Trophoblast cell (in vitro differentiated cells and primary cell): ENCODE results near the gene RPUSD2.
A peak's percentile ranks its signal among the peaks of the same experiment; 100 is the strongest.

ENCODE experiments used
- DNase-seq, 2 donors: peaks; one replicate each; pipeline ENCODE4 v3.0.0-alpha.2; 2016
- H2AFZ ChIP-seq: 2 replicates; pipeline ENCODE4 v1.6.1; 2013; ENCODE audit warnings: low read length, moderate library complexity, mild to moderate bottlenecking; ENCODE audit not compliant: insufficient read depth, poor library complexity
- H2AK5ac ChIP-seq: 2 replicates; pipeline ENCODE4 v1.6.1; 2013; ENCODE audit warnings: mild to moderate bottlenecking, low read length
- H2BK120ac ChIP-seq: 2 replicates; pipeline ENCODE4 v1.6.1; 2013; ENCODE audit warnings: low read length, mild to moderate bottlenecking, moderate library complexity; ENCODE audit not compliant: insufficient read depth, poor library complexity
- H2BK12ac ChIP-seq: 2 replicates; pipeline ENCODE4 v1.6.1; 2013; ENCODE audit warnings: mild to moderate bottlenecking, low read length, moderate library complexity
- H2BK5ac ChIP-seq: 2 replicates; pipeline ENCODE4 v1.6.1; 2013; ENCODE audit warnings: low read length, low read depth, moderate library complexity, mild to moderate bottlenecking; ENCODE audit not compliant: poor library complexity
- H3K14ac ChIP-seq: 2 replicates; pipeline ENCODE4 v1.6.1; 2013; ENCODE audit warnings: mild to moderate bottlenecking, low read length
- H3K18ac ChIP-seq: 2 replicates; pipeline ENCODE4 v1.6.1; 2013; ENCODE audit warnings: mild to moderate bottlenecking, low read length
- H3K23ac ChIP-seq: 2 replicates; pipeline ENCODE4 v1.6.1; 2013; ENCODE audit warnings: low read length
- H3K27ac ChIP-seq: 2 replicates; pipeline ENCODE4 v1.5.1; 2013; ENCODE audit warnings: low read depth, mild to moderate bottlenecking, inconsistent platforms, low read length, moderate library complexity
- H3K27me3 ChIP-seq: 2 replicates; pipeline ENCODE4 v1.6.1; 2013; ENCODE audit warnings: inconsistent platforms, mild to moderate bottlenecking, low read length, moderate library complexity; ENCODE audit not compliant: insufficient read depth
- H3K36me3 ChIP-seq, 2 experiments: 1 replicate in 1 of 2; 2 replicates in 1 of 2; pipeline ENCODE4 v1.6.1; 2013; ENCODE audit warnings: low read length in 2 of 2, mild to moderate bottlenecking in 2 of 2, moderate library complexity in 1 of 2; ENCODE audit not compliant: insufficient read depth in 2 of 2, control insufficient read depth in 1 of 2
- H3K4ac ChIP-seq: 2 replicates; pipeline ENCODE4 v1.6.1; 2013; ENCODE audit warnings: low read depth, mild to moderate bottlenecking, low read length, moderate library complexity
- H3K4me1 ChIP-seq, 2 experiments: 1 replicate in 1 of 2; 2 replicates in 1 of 2; pipeline ENCODE4 v1.6.1; 2013; ENCODE audit warnings: low read length in 2 of 2, mild to moderate bottlenecking in 2 of 2, moderate library complexity in 1 of 2; ENCODE audit not compliant: insufficient read depth in 2 of 2, control insufficient read depth in 1 of 2
- H3K4me2 ChIP-seq: 2 replicates; pipeline ENCODE4 v1.6.1; 2013; ENCODE audit warnings: inconsistent platforms, mild to moderate bottlenecking, low read length, moderate library complexity
- H3K4me3 ChIP-seq: 2 replicates; pipeline ENCODE4 v1.5.1; 2013; ENCODE audit warnings: mild to moderate bottlenecking, low read depth, low read length, inconsistent platforms
- H3K79me1 ChIP-seq: one replicate; pipeline ENCODE4 v1.6.1; 2013; ENCODE audit warnings: low read length
- H3K79me2 ChIP-seq: 2 replicates; pipeline ENCODE4 v1.6.1; 2013; ENCODE audit warnings: low read length, mild to moderate bottlenecking; ENCODE audit not compliant: control insufficient read depth, insufficient read depth, poor library complexity
- H3K9ac ChIP-seq: 2 replicates; pipeline ENCODE4 v1.6.1; 2013; ENCODE audit warnings: mild to moderate bottlenecking, low read length
- H3K9me3 ChIP-seq: 2 replicates; pipeline ENCODE4 v1.6.1; 2013; ENCODE audit warnings: low read depth, mild to moderate bottlenecking, control low read depth, inconsistent platforms, low read length; ENCODE audit not compliant: insufficient read depth
- H4K12ac ChIP-seq: 2 replicates; pipeline ENCODE4 v1.6.1; 2013; ENCODE audit warnings: low read depth, mild to moderate bottlenecking, low read length, moderate library complexity
- H4K8ac ChIP-seq: 2 replicates; pipeline ENCODE4 v1.6.1; 2013; ENCODE audit warnings: low read depth, mild to moderate bottlenecking, low read length, moderate library complexity
- H4K91ac ChIP-seq: one replicate; pipeline ENCODE4 v1.6.1; 2013; ENCODE audit warnings: low read depth, mild to moderate bottlenecking, low read length, moderate library complexity
- WGBS: extraction: QIAGEN DNeasy Blood & Tissue Kit; methylation state at CpG from one replicate; pipeline ENCODE4 v1.1.7; 2013; ENCODE audit warnings: missing lambda C conversion rate; ENCODE audit not compliant: insufficient read length, insufficient coverage; ENCODE audit errors: extremely low coverage; 5-methylcytosine and 5-hydroxymethylcytosine counted together

Gene RPUSD2

DNA sequence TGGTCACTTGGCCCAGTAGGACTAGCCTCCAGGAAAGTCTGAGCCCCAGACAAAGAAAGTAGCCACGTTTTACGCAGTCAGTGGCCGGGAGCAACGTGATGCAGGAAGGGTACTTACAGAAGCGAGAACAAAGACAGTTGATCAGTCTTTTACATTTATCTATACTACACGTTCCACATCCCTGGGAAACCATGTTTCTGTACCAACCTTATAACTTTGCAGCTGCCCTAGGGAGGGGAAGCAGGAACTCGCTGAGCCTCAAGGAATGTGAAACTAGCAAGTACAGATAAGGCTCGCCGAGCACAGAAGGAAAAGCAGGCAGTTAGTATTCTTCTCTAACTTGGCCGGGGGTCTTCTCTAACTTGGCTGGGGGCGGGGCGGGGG is 21.6 kb downstream of the RPUSD2 start:
- Histone ChIP-seq H3K18ac (no peak overlapping the region), H2AK5ac (no peak overlapping the region), H3K9me3 (no peaks in the 10 kb centered on the region), H3K9ac (no peak overlapping the region), H3K4me2 (no peak overlapping the region), H2AFZ (no peak overlapping the region), H2BK5ac (no peak overlapping the region), H3K4me3 (no peak overlapping the region), H3K4ac (no peak overlapping the region), H3K27me3 (no peaks in the 10 kb centered on the region), H4K8ac (no peak overlapping the region), H4K91ac (no peak overlapping the region), H2BK120ac (no peak overlapping the region), H3K36me3 (no peaks in the 10 kb centered on the region), H3K4me1 (no peaks in the 10 kb centered on the region), H3K23ac (no peak overlapping the region), H3K27ac (no peak overlapping the region), H2BK12ac (no peak overlapping the region), H3K79me2 (peaks cover 5% of the 10 kb centered on the region), H3K14ac (no peak overlapping the region), H4K12ac (no peak overlapping the region), H3K79me1 (peaks cover 3% of the 10 kb centered on the region)
- DNase-seq, result peak in 1 of 2 donors; percentile 39
- WGBS, result no CpG with 5 or more reads among the region's 12 CpGs

DNA sequence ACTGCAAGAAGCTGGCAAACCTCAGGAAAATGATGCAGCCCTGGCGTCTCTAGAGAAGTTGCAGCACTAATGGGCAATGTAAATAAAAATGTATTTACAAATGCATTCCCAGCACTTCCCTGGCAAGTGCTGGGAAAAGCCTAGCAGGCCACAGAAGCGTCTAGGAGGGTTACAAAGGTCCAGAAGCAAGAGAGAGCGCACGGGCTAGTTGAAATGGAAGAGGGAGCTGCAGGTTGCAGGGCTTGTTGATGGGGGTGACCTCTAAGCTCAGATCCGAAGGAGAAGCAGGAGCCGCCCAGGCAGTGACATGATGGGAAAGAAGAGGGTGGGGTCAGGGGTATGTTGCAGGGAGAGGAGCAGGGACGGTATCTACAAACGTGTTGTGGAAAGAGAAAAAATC is 22.3 kb downstream of the RPUSD2 start:
- no peak overlapping the region for H2BK12ac ChIP-seq
- no peak overlapping the region for H3K23ac ChIP-seq
- H2BK120ac ChIP-seq, result no peak overlapping the region
- H3K27me3 ChIP-seq, result no peaks in the 10 kb centered on the region
- no peak overlapping the region for H2AK5ac ChIP-seq
- no peaks in the 10 kb centered on the region for H3K36me3 ChIP-seq
- no peak overlapping the region for H3K9ac ChIP-seq
- no peak overlapping the region for H4K8ac ChIP-seq
- no peak overlapping the region for H3K4me2 ChIP-seq
- no peak overlapping the region for H4K12ac ChIP-seq
- H3K18ac ChIP-seq, result no peak overlapping the region
- peaks cover 3% of the 10 kb centered on the region for H3K79me1 ChIP-seq
- no peak for DNase-seq
- H4K91ac ChIP-seq, result no peak overlapping the region
- peaks cover 5% of the 10 kb centered on the region for H3K79me2 ChIP-seq
- no peaks in the 10 kb centered on the region for H3K4me1 ChIP-seq
- H2BK5ac ChIP-seq, result no peak overlapping the region
- H3K9me3 ChIP-seq, result no peaks in the 10 kb centered on the region
- no peak overlapping the region for H3K4me3 ChIP-seq
- WGBS, result no CpG with 5 or more reads among the region's 8 CpGs
- no peak overlapping the region for H3K4ac ChIP-seq
- H3K27ac ChIP-seq, result no peak overlapping the region
- no peak overlapping the region for H2AFZ ChIP-seq
- H3K14ac ChIP-seq, result no peak overlapping the region

GRCh38 chr15:40593165-40593564 is 24.1 kb downstream of the RPUSD2 start:
- no peak overlapping the region for H2BK120ac ChIP-seq
- H4K12ac ChIP-seq, result no peak overlapping the region

GRCh38 chr15:40593588-40594428 is 24.7 kb downstream of the RPUSD2 start, which contains the start of gene KNL1:
TSS of gene KNL1 (plus strand) at chr15:40594249. CDS start at chr15:40602932, 8,683 bp downstream.
- peak within 1 kb of the TSS; percentile 54 for H3K18ac ChIP-seq
- H3K14ac ChIP-seq, result peak within 1 kb of the TSS; percentile 79
- H3K4ac ChIP-seq, result no peak within 1 kb of the TSS
- H2AFZ ChIP-seq, result peak within 1 kb of the TSS; percentile 96
- peak within 1 kb of the TSS; percentile 92 for H3K4me3 ChIP-seq
- WGBS, result no CpG with 5 or more reads among the region's 41 CpGs
- H3K9me3 ChIP-seq, result no peaks in the 10 kb centered on the region
- H3K27me3 ChIP-seq, result no peaks in the 10 kb centered on the region
- no peak within 1 kb of the TSS for H2BK12ac ChIP-seq
- no peak within 1 kb of the TSS for H3K23ac ChIP-seq
- H2BK5ac ChIP-seq, result peak within 1 kb of the TSS; percentile 94
- H3K9ac ChIP-seq, result peak within 1 kb of the TSS; percentile 85
- DNase-seq, result peak; percentile 94 to 98
- peak within 1 kb of the TSS; percentile 87 for H4K91ac ChIP-seq
- H4K12ac ChIP-seq, result peak within 1 kb of the TSS; percentile 80
- peak within 1 kb of the TSS; percentile 86 for H3K27ac ChIP-seq
- H3K4me2 ChIP-seq, result peak within 1 kb of the TSS; percentile 74
- peaks cover 3% of the 10 kb centered on the region for H3K79me1 ChIP-seq
- no peaks in the 10 kb centered on the region for H3K36me3 ChIP-seq
- peak within 1 kb of the TSS; percentile 86 for H2BK120ac ChIP-seq
- H3K79me2 ChIP-seq, result peaks cover 5% of the 10 kb centered on the region
- H2AK5ac ChIP-seq, result no peak within 1 kb of the TSS
- peak within 1 kb of the TSS; percentile 92 for H4K8ac ChIP-seq
- no peaks in the 10 kb centered on the region for H3K4me1 ChIP-seq

More at GRCh38 chr15:40593165-40593564, 24.1 kb downstream of the RPUSD2 start:
- Histone ChIP-seq H4K8ac (no peak overlapping the region), H3K27me3 (no peaks in the 10 kb centered on the region), H3K4me1 (no peaks in the 10 kb centered on the region), H3K23ac (no peak overlapping the region), H3K9ac (no peak overlapping the region), H3K4me3 (no peak overlapping the region), H3K14ac (no peak overlapping the region), H3K36me3 (no peaks in the 10 kb centered on the region), H2BK12ac (no peak overlapping the region), H3K4ac (no peak overlapping the region), H3K79me2 (peaks cover 5% of the 10 kb centered on the region), H3K18ac (no peak overlapping the region), H4K91ac (no peak overlapping the region), H3K9me3 (no peaks in the 10 kb centered on the region), H3K4me2 (no peak overlapping the region), H2AK5ac (no peak overlapping the region), H2BK5ac (no peak overlapping the region), H2AFZ (no peak overlapping the region), H3K79me1 (peaks cover 3% of the 10 kb centered on the region), H3K27ac (no peak overlapping the region)
- WGBS, result no CpG with 5 or more reads among the region's 2 CpGs
- DNase-seq, result no peak
